Endothelial cell of umbilical vein (primary cell): Measurements from ENCODE around the gene KRT71.

Experiments used
- MYC ChIP-seq: IDR thresholded peaks from one replicate; pipeline ENCODE4 v1.6.1; 2011; ENCODE audit warnings: mild to moderate bottlenecking, low read depth, low read length
- TF ChIP-seq, protein P1 (sequence below), 2 donors: IDR thresholded peaks; 1 replicate in 1 of 2; 2 replicates in 1 of 2; pipeline ENCODE4 v1.5.1; 2011; ENCODE audit warnings: low read length in 2 of 2, mild to moderate bottlenecking in 2 of 2, moderate library complexity in 2 of 2, control low read depth in 1 of 2, inconsistent platforms in 1 of 2, low read depth in 1 of 2; ENCODE audit not compliant: insufficient read depth in 1 of 2; ENCODE audit errors: extremely low read depth in 1 of 2

GRCh38 chr12:52598966-52599365 is 46.0 kb upstream of the KRT71 start:
- TF ChIP-seq, protein P1, sequence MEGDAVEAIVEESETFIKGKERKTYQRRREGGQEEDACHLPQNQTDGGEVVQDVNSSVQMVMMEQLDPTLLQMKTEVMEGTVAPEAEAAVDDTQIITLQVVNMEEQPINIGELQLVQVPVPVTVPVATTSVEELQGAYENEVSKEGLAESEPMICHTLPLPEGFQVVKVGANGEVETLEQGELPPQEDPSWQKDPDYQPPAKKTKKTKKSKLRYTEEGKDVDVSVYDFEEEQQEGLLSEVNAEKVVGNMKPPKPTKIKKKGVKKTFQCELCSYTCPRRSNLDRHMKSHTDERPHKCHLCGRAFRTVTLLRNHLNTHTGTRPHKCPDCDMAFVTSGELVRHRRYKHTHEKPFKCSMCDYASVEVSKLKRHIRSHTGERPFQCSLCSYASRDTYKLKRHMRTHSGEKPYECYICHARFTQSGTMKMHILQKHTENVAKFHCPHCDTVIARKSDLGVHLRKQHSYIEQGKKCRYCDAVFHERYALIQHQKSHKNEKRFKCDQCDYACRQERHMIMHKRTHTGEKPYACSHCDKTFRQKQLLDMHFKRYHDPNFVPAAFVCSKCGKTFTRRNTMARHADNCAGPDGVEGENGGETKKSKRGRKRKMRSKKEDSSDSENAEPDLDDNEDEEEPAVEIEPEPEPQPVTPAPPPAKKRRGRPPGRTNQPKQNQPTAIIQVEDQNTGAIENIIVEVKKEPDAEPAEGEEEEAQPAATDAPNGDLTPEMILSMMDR (IDR thresholded peaks at IDR 0.05; ENCODE audit: extremely low read depth in 1 of 2, insufficient read depth in 1 of 2, low read depth in 1 of 2, low read length in 2 of 2) = no peak
- TF ChIP-seq MYC = no peak
